Mucosa of descending colon (tissue), 3 donors: ENCODE data around the gene AMZ1. TPM values are rescaled to one million over a fixed set of nuclear protein-coding genes. Genes with fewer than 3 reads are reported as not detected.
A peak's percentile ranks its signal among the peaks of the same experiment; 100 is the strongest.

Experiments used
- ATAC-seq: fragments of 200-7000 bp; cut with Tn5 transposase; one replicate; pipeline ENCODE4 v1.9.1; 2020; ENCODE audit warnings: mild to moderate bottlenecking, moderate library complexity
- DNase-seq, 3 donors: peaks; one replicate each; pipeline ENCODE4 v3.0.0-alpha.2; 2020
- H3K36me3 ChIP-seq: fragments of 200-600 bp; one replicate; pipeline ENCODE4 v1.8.0; 2021; ENCODE audit warnings: low read depth, mild to moderate bottlenecking
- H3K4me1 ChIP-seq: fragments of 200-600 bp; one replicate; pipeline ENCODE4 v1.8.0; 2021; ENCODE audit warnings: low read depth, mild to moderate bottlenecking
- H3K4me3 ChIP-seq: fragments of 200-600 bp; one replicate; pipeline ENCODE4 v1.8.0; 2021; ENCODE audit warnings: mild to moderate bottlenecking
- H3K9me3 ChIP-seq: fragments of 200-600 bp; one replicate; pipeline ENCODE4 v1.8.0; 2021; ENCODE audit warnings: mild to moderate bottlenecking
- CTCF ChIP-seq: fragments of 200-600 bp; IDR thresholded peaks from one replicate; pipeline ENCODE4 v1.8.0; 2022; ENCODE audit warnings: antibody characterized with exemption, mild to moderate bottlenecking
- intact Hi-C, 2 donors: fragments of 100-400 bp; cut with DNase I in 1 of 2; cut with micrococcal nuclease in 1 of 2; formaldehyde crosslinking; loops; one replicate each; pipeline versions ENCODE4 v1.11.0 to v1.11.1; 2022; cut with DNase I, micrococcal nuclease
- total RNA-seq, 3 donors: library from RNA; stranded (reverse); fragmentation: NEBNext Ultra II Directional in 2 of 3; extraction: Animal tissue kit (Norgen Biotek cat#: 25700) in 2 of 3; gene quantifications; one replicate each; pipeline versions ENCODE4 v1.2.1 to v1.2.4, GENCODE V29; 2021 to 2023
- donor health status: DM: no; HTN: no; CAD: no; lungs with moderate emphysema.
- donor health status: DM: no; HTN: no; CAD: no.
- donor health status: DM: no; HTN: yes; CAD: no.

AMZ1 gene
- total RNA-seq, 3 donors from 2014 or later: 0.61 to 1.3 TPM; not detected in 1

GRCh38 chr7:2698581-2699288, 10.7 kb downstream of the AMZ1 start:
- intact Hi-C loops: no loop called here
- no peak for TF ChIP-seq CTCF
- no peak for DNase-seq
- Histone ChIP-seq H3K36me3 (no peaks in the 10 kb centered on the region), H3K4me1 (no peaks in the 10 kb centered on the region), H3K9me3 (no peaks in the 10 kb centered on the region), H3K4me3 (no peak overlapping the region)
- peak; percentile 67 for ATAC-seq

GRCh38 chr7:2699289-2699620, 11.3 kb downstream of the AMZ1 start:
- no peaks in the 10 kb centered on the region for H3K36me3 ChIP-seq
- no peak for ATAC-seq
- DNase-seq: no peak
- TF ChIP-seq CTCF: no peak
- intact Hi-C loops: no loop called here
- no peak overlapping the region for H3K4me3 ChIP-seq
- H3K4me1 ChIP-seq: no peaks in the 10 kb centered on the region
- no peaks in the 10 kb centered on the region for H3K9me3 ChIP-seq

- ATAC-seq (no peak), DNase-seq (no peak)
- no peak for TF ChIP-seq CTCF
- Histone ChIP-seq H3K9me3 (no peaks in the 10 kb centered on the region), H3K36me3 (no peaks in the 10 kb centered on the region), H3K4me1 (no peaks in the 10 kb centered on the region), H3K4me3 (no peak overlapping the region)
- intact Hi-C loops: no loop called here
These were observed 12.3 kb downstream of the AMZ1 start for GRCh38 chr7:2700141-2700850.

- DNase-seq: no peak
- H3K9me3 ChIP-seq: no peaks in the 10 kb centered on the region
- H3K4me1 ChIP-seq: no peaks in the 10 kb centered on the region
- no peak for ATAC-seq
- no peak for TF ChIP-seq CTCF
- H3K4me3 ChIP-seq: no peak overlapping the region
- H3K36me3 ChIP-seq: no peaks in the 10 kb centered on the region
- intact Hi-C loops: no loop called here
These were observed 13.4 kb downstream of the AMZ1 start for GRCh38 chr7:2701424-2701823.

- intact Hi-C loops: no loop called here
- ATAC-seq (peak; percentile 14), DNase-seq (no peak)
- Histone ChIP-seq H3K9me3 (no peaks in the 10 kb centered on the region), H3K36me3 (no peaks in the 10 kb centered on the region), H3K4me3 (no peak overlapping the region), H3K4me1 (no peaks in the 10 kb centered on the region)
- TF ChIP-seq CTCF: no peak
These were observed 14.0 kb downstream of the AMZ1 start for GRCh38 chr7:2701832-2702593.
